SK-N-MC (cell line): ENCODE measurements around the gene STK39.

Experiments
- EZH2 ChIP-seq: fragments of 200-600 bp; sonication (generic); IDR thresholded peaks from one replicate; pipeline ENCODE4 v1.6.1; 2017; ENCODE audit warnings: antibody characterized with exemption
- POLR2AphosphoS5 ChIP-seq: IDR thresholded peaks from 2 replicates; pipeline ENCODE4 v1.6.1; 2012; ENCODE audit warnings: mild to moderate bottlenecking, low read depth, low read length, borderline replicate concordance

- TF ChIP-seq EZH2: no peak
- no peak for TF ChIP-seq POLR2AphosphoS5
Observed at GRCh38 chr2:168054657-168055056, 192.7 kb downstream of the STK39 start.
